PC-3 (cell line): ENCODE measurements around the gene CISTR. TPM values are rescaled to one million over a fixed set of nuclear protein-coding genes. Genes with fewer than 3 reads are reported as not detected.

Experiments
- ATAC-seq: fragments of 200-7000 bp; cut with Tn5 transposase; 2 replicates; pipeline ENCODE4 v1.9.1; 2020; ENCODE audit warnings: mild to moderate bottlenecking, moderate library complexity
- BruUV-seq: library from RNA; stranded (reverse); fragments of 400-500 nt; replicated peaks from 2 replicates; lab custom pipeline; 2021; lab: Mats Ljungman, UMichigan
- CTCF ChIA-PET: fragments of 300-600 bp; sonication (Branson Sonifier 250); formaldehyde crosslinking; loops from one replicate; lab custom pipeline; 2022; ENCODE audit warnings: antibody characterized with exemption; lab: Charles Lee
- POLR2A ChIA-PET: fragments of 300-600 bp; sonication (Branson Sonifier 250); formaldehyde crosslinking; loops from one replicate; lab custom pipeline; 2022; ENCODE audit warnings: antibody characterized with exemption; ENCODE audit not compliant: unreplicated experiment; lab: Charles Lee
- DNase-seq: peaks from one replicate; pipeline ENCODE4 v3.0.0-alpha.2; 2015
- H2AFZ ChIP-seq: fragments of 300-600 bp; sonication (generic); 2 replicates; pipeline ENCODE4 v1.6.0; 2016; ENCODE audit warnings: antibody characterized with exemption, low read length
- H3F3A ChIP-seq: fragments of 300-600 bp; sonication (generic); one replicate; pipeline ENCODE4 v1.6.0; 2017; ENCODE audit warnings: antibody characterized with exemption, low read length, control low read depth, mild to moderate bottlenecking; ENCODE audit not compliant: unreplicated experiment
- H3K27ac ChIP-seq: fragments of 300-600 bp; sonication (generic); 2 replicates; pipeline ENCODE4 v1.5.1; 2016; ENCODE audit warnings: mild to moderate bottlenecking, low read length
- H3K27me3 ChIP-seq: fragments of 300-600 bp; sonication (generic); 2 replicates; pipeline ENCODE4 v1.6.1; 2016; ENCODE audit warnings: low read length, mixed read lengths
- H3K36me3 ChIP-seq: fragments of 300-600 bp; sonication (generic); 2 replicates; pipeline ENCODE4 v1.6.1; 2016; ENCODE audit warnings: low read depth, mixed run types, low read length, mixed read lengths
- H3K4me1 ChIP-seq: fragments of 300-600 bp; sonication (generic); 2 replicates; pipeline ENCODE4 v1.5.1; 2016; ENCODE audit warnings: low read length; ENCODE audit not compliant: insufficient read depth
- H3K4me2 ChIP-seq: fragments of 300-600 bp; sonication (generic); 2 replicates; pipeline ENCODE4 v1.6.0; 2016; ENCODE audit warnings: low read length
- H3K4me3 ChIP-seq: fragments of 300-600 bp; sonication (generic); 2 replicates; pipeline ENCODE4 v1.5.1; 2016; ENCODE audit warnings: mild to moderate bottlenecking, low read length, mixed read lengths
- H3K79me2 ChIP-seq: fragments of 300-600 bp; sonication (generic); 2 replicates; pipeline ENCODE4 v1.6.1; 2017; ENCODE audit warnings: low read length, mixed read lengths
- H3K9ac ChIP-seq: fragments of 300-600 bp; sonication (generic); 2 replicates; pipeline ENCODE4 v1.6.0; 2016; ENCODE audit warnings: mild to moderate bottlenecking, low read length
- H3K9me2 ChIP-seq: fragments of 300-600 bp; sonication (generic); replicated peaks from 2 replicates; pipeline ENCODE4 v1.6.1; 2016; ENCODE audit warnings: mixed run types, low read length, mixed read lengths
- H3K9me3 ChIP-seq: fragments of 300-600 bp; sonication (generic); 2 replicates; pipeline ENCODE4 v1.6.1; 2016; ENCODE audit warnings: low read length, mixed read lengths
- H4K20me1 ChIP-seq: fragments of 300-600 bp; sonication (generic); 2 replicates; pipeline ENCODE4 v1.6.1; 2016; ENCODE audit warnings: low read length, mixed read lengths
- EZH2 ChIP-seq: fragments of 300-600 bp; sonication (generic); IDR thresholded peaks from one replicate; pipeline ENCODE4 v1.6.1; 2017; ENCODE audit warnings: antibody characterized with exemption, mild to moderate bottlenecking, low read length; ENCODE audit not compliant: unreplicated experiment
- EZH2phosphoT487 ChIP-seq: fragments of 300-600 bp; sonication (generic); IDR thresholded peaks from 2 replicates; pipeline ENCODE4 v1.6.1; 2018; ENCODE audit warnings: mild to moderate bottlenecking, antibody characterized with exemption, low read length, borderline replicate concordance
- intact Hi-C: fragments of 100-400 bp; cut with micrococcal nuclease; formaldehyde crosslinking; loops from 2 replicates; pipeline ENCODE4 v1.9.0; 2023
- total RNA-seq: library from RNA; depleted of rRNA; stranded (reverse); fragments of >200 nt; gene quantifications from 2 replicates; pipeline ENCODE4 v1.2.3, GENCODE V29; 2014
- TF ChIP-seq, protein P1 (sequence below): fragments of 300-600 bp; sonication (generic); conservative IDR thresholded peaks from 2 replicates; pipeline ENCODE4 v1.5.1; 2017; ENCODE audit warnings: antibody characterized with exemption, low read depth, mild to moderate bottlenecking, low read length

CISTR gene
- total RNA-seq, 1 experiment from 2014 or later, result not detected

GRCh38 chr12:53700567-53700966, 51.2 kb downstream of the CISTR start:
- POLR2A ChIA-PET, result no interaction called here
- no peaks in the 10 kb centered on the region for H3K9me2 ChIP-seq
- H4K20me1 ChIP-seq, result no peaks in the 10 kb centered on the region
- no peaks in the 10 kb centered on the region for H3K9me3 ChIP-seq
- no peaks in the 10 kb centered on the region for H3F3A ChIP-seq
- DNase-seq (peak; percentile 7), ATAC-seq (no peak)
- H3K79me2 ChIP-seq, result no peaks in the 10 kb centered on the region
- BruUV-seq, result no TSS peak
- peaks cover 5% of the 10 kb centered on the region; the same call in 1 of the 2 replicates for H3K4me1 ChIP-seq
- CTCF ChIA-PET, result interaction anchor here (0.5 to 2.5 kb wide), 3 partner anchors 43 to 175 kb away, joined by 6 to 15 read pairs (median 7); no protein-coding TSS in a partner anchor
- H3K4me2 ChIP-seq, result no peak overlapping the region
- H3K9ac ChIP-seq, result no peak overlapping the region
- H3K27me3 ChIP-seq, result 0 out of 2 replicates have a peak, but pooled peaks cover 4% of the 10 kb centered on the region
- H3K36me3 ChIP-seq, result no peaks in the 10 kb centered on the region
- TF ChIP-seq, protein P1, sequence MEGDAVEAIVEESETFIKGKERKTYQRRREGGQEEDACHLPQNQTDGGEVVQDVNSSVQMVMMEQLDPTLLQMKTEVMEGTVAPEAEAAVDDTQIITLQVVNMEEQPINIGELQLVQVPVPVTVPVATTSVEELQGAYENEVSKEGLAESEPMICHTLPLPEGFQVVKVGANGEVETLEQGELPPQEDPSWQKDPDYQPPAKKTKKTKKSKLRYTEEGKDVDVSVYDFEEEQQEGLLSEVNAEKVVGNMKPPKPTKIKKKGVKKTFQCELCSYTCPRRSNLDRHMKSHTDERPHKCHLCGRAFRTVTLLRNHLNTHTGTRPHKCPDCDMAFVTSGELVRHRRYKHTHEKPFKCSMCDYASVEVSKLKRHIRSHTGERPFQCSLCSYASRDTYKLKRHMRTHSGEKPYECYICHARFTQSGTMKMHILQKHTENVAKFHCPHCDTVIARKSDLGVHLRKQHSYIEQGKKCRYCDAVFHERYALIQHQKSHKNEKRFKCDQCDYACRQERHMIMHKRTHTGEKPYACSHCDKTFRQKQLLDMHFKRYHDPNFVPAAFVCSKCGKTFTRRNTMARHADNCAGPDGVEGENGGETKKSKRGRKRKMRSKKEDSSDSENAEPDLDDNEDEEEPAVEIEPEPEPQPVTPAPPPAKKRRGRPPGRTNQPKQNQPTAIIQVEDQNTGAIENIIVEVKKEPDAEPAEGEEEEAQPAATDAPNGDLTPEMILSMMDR, result no peak
- no peak for TF ChIP-seq EZH2
- intact Hi-C loops, result no loop called here
- no peak overlapping the region for H2AFZ ChIP-seq
- H3K4me3 ChIP-seq, result no peak overlapping the region
- no peak overlapping the region for H3K27ac ChIP-seq

- peaks cover 5% of the 10 kb centered on the region; the same call in 1 of the 2 replicates for H3K4me1 ChIP-seq
- no peak for TF ChIP-seq EZH2phosphoT487
- no peak for TF ChIP-seq EZH2
- TF ChIP-seq, protein P1, result no peak
- H3K4me2 ChIP-seq, result no peak overlapping the region
- no peaks in the 10 kb centered on the region for H3K9me3 ChIP-seq
- H3K9me2 ChIP-seq, result no peaks in the 10 kb centered on the region
- no peak overlapping the region for H3K4me3 ChIP-seq
- H3K27ac ChIP-seq, result no peak overlapping the region
- H3K27me3 ChIP-seq, result 0 out of 2 replicates have a peak, but pooled peaks cover 4% of the 10 kb centered on the region
- no peaks in the 10 kb centered on the region for H3K79me2 ChIP-seq
- POLR2A ChIA-PET, result interaction anchor here (0.6 kb wide), 1 partner anchor 74 kb away, joined by 11 read pairs; the partner anchor contains the start of gene ATF7
- intact Hi-C loops, result no loop called here
- H3K9ac ChIP-seq, result no peak overlapping the region
- BruUV-seq, result no TSS peak
- H2AFZ ChIP-seq, result no peak overlapping the region
- CTCF ChIA-PET, result interaction anchor here (0.5 to 2.5 kb wide), 4 partner anchors 19 to 120 kb away, joined by 3 to 15 read pairs (median 6); no protein-coding TSS in a partner anchor
- no peaks in the 10 kb centered on the region for H3F3A ChIP-seq
- DNase-seq (no peak), ATAC-seq (no peak)
- H3K36me3 ChIP-seq, result no peaks in the 10 kb centered on the region
- H4K20me1 ChIP-seq, result no peaks in the 10 kb centered on the region
These were observed 52.1 kb downstream of the CISTR start for GRCh38 chr12:53699678-53700025.

DNA sequence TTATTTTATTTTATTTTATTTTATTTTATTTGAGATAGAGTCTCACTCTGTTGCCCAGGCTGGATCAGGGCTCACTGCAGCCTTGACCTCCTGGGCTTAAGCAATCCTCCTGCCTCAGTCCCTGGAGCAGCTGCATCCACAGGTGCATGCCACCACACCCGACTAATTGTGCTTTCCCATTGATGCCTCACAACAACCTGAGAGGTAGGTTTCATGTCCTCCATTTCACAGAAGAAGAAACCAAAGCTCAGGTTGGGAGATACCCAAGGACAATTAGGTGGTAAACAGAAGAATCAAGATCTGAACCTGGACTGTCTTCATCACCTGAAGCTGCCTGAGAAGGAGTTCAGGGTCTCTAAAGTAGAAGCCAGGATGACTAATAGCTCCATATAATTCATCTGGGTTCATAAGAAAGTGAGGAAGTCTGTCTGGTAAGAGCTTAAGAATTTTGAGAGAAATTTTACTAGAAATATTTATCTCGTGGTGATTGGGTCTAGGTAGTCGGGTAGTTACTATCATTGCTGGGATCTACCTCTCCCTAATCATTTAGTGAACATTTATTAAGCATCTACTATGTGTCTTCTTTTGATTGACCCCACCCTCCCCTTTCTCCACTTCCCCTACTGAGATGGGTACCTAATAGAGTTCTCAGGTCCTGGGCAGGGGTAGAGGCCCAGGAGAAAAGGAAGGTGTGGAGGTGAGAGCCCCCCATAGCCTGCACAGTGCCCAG, 52.7 kb downstream of the CISTR start:
- Histone ChIP-seq H3K9me2 (no peaks in the 10 kb centered on the region), H3K27me3 (0 out of 2 replicates have a peak, but pooled peaks cover 4% of the 10 kb centered on the region), H3F3A (no peaks in the 10 kb centered on the region), H3K4me2 (no peak overlapping the region), H4K20me1 (no peaks in the 10 kb centered on the region), H3K4me1 (peaks cover 5% of the 10 kb centered on the region; the same call in 1 of the 2 replicates), H3K27ac (no peak overlapping the region), H3K79me2 (no peaks in the 10 kb centered on the region), H3K9ac (no peak overlapping the region), H3K9me3 (no peaks in the 10 kb centered on the region), H3K36me3 (no peaks in the 10 kb centered on the region), H2AFZ (no peak overlapping the region), H3K4me3 (no peak overlapping the region)
- intact Hi-C loops, result no loop called here
- no TSS peak for BruUV-seq
- CTCF ChIA-PET, result interaction anchor here (0.5 to 2.5 kb wide), 3 partner anchors 20 to 119 kb away, joined by 3 to 15 read pairs (median 5); no protein-coding TSS in a partner anchor
- DNase-seq (no peak), ATAC-seq (no peak)
- TF ChIP-seq, protein P1, result no peak
- TF ChIP-seq EZH2 (no peak), EZH2phosphoT487 (no peak)
- POLR2A ChIA-PET, result interaction anchor here (0.6 kb wide), 1 partner anchor 48 kb away, joined by 4 read pairs; no protein-coding TSS in a partner anchor
